ENCODE measurements around the gene ZNF367. TPM values are rescaled to one million over a fixed set of nuclear protein-coding genes. Genes with fewer than 3 reads are reported as not detected.

Gene ZNF367
- total RNA-seq, 1 donor from 2014 or later, result 22.1 TPM

DNA sequence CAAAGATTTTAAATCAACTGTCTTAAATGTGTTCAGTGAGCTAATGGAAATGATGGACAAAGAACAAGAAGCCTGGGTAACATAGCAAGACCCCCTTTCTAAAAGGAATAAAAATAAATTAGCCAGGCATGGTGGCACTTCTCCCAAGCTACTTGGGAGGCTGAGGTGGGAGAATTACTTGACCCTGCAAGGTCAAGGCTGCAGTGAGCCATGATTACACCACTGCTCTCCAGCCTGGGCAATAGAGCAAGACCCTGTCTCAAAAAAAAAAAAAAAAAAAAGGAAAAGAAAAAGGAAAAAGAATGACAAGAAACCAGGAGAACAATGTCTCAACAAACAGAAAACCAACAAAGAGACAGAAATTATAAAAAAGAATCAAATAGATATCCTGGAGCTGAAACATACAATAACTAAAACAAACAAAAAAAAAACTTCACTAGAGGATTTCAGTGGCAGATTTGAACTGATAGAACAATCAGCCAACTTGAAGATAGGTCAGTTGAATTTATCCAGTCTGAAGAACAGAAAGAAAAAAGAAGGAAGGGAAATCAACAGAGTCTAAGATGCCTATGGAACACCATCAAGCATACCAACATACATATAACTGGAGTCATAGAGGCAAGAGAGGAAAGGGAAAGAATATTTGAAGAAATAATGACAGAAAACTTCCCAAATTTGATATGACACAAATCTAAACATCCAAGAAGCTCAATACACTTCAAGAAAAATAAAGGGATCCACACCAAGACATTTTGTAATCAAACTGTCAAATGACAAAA, 17.8 kb downstream of the ZNF367 start:
- H3K36me3 Mint-ChIP-seq (ENCODE audit: low read depth), result peaks cover 37% of the 10 kb centered on the region

DNA sequence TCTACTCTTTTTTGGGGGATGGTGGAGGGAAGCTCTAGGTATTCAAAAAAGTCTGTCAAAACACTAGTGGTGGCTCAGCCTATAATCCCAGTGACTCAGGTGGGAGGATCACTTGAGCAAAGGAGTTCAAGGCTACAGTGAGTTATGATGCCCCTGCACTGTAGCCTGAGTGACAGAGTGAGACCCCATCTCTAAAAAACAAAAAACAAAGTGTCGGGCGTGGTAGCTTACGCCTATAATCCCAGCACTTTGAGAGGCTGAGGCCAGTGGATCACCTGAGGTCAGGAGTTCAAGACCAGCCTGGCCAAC, 18.9 kb downstream of the ZNF367 start:
- Mint-ChIP-seq H3K27me3 (no peaks in the 10 kb centered on the region), H3K9me3 (peaks cover 8% of the 10 kb centered on the region), H3K4me3 (peak overlapping the region; percentile 69), H3K36me3 (ENCODE audit: low read depth) (peaks cover 40% of the 10 kb centered on the region), H3K4me1 (peaks cover 32% of the 10 kb centered on the region), H3K27ac (peak overlapping the region; percentile 84)
- intact Hi-C loops (cut with micrococcal nuclease), result loop anchor here (2.0 kb wide), 1 partner anchor 14 kb away; no protein-coding TSS in a partner anchor
- no peak for DNase-seq

More for the DNA sequence above, 17.8 kb downstream of the ZNF367 start:
- peaks cover 8% of the 10 kb centered on the region for H3K9me3 Mint-ChIP-seq
- DNase-seq, result no peak
- intact Hi-C loops (cut with micrococcal nuclease), result no loop called here
- H3K4me1 Mint-ChIP-seq, result peaks cover 29% of the 10 kb centered on the region
- no peaks in the 10 kb centered on the region for H3K27me3 Mint-ChIP-seq
- H3K27ac Mint-ChIP-seq, result peak overlapping the region; percentile 42
- peak overlapping the region; percentile 69 for H3K4me3 Mint-ChIP-seq

DNA sequence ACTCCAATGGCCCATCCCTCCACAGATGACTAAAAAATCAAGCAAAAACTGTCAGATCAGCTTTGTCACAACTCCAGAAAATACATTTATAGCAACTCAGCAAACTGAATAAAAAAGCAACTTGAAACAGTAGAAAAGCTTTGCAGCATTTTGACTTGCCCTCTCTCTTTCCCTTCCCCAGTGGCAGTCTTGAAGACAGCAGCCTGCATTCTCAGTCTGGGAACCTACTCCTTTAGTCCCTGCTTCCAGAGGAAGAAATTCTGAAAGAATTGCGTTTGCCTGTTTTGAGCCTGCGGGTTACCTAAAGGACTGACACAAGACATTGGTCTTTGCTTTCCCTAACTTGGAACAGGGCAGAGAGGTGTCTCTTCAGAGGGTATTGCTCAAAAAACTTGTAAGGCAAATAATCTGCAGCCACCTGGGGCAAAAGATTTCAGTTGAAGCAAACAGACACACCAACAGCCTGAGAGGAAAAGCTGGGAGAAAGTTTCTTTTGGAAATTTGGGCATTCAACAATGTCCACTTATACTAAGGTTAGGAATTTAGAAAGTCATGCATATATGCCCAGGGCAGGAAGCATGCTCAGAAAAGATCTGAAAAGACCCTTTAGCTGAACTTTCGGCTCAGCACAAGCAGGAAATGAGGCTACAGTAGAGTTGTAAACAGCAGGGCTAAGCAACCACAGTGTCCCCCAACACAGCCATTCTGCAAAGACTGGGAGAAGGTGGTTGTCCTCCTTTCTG, 19.4 kb downstream of the ZNF367 start:
- Mint-ChIP-seq H3K27ac (peak overlapping the region; percentile 84), H3K4me3 (peak overlapping the region; percentile 69), H3K4me1 (peaks cover 32% of the 10 kb centered on the region), H3K36me3 (ENCODE audit: low read depth) (peaks cover 43% of the 10 kb centered on the region), H3K9me3 (peaks cover 8% of the 10 kb centered on the region), H3K27me3 (no peaks in the 10 kb centered on the region)
- intact Hi-C loops (cut with micrococcal nuclease), result loop anchor here (2.0 kb wide), 1 partner anchor 14 kb away; no protein-coding TSS in a partner anchor
- peak; percentile 72 for DNase-seq

DNA sequence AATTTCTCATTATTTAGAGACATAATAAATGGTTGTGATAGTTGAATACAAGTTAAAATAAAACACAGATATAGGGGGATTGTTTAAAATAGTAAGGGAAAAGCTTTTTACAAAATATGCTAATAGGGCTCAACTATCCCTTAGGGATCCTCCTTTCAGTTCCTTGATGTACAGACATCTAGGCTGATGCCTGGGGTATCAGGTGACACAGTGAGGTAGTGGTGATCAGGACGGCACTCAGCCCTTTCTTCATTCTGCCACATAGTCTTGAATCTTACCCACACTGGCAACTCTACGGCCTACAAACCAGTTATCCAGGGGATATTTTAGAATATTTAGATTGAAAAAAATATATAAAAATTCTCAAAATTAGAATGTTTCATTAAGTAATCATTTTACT, 22.2 kb downstream of the ZNF367 start:
- peaks cover 53% of the 10 kb centered on the region for H3K36me3 Mint-ChIP-seq (ENCODE audit: low read depth)
- H3K9me3 Mint-ChIP-seq, result peaks cover 7% of the 10 kb centered on the region
- intact Hi-C loops (cut with micrococcal nuclease), result no loop called here
- no peak overlapping the region for H3K27ac Mint-ChIP-seq
- H3K4me3 Mint-ChIP-seq, result no peak overlapping the region
- H3K27me3 Mint-ChIP-seq, result no peaks in the 10 kb centered on the region
- no peak for DNase-seq
- H3K4me1 Mint-ChIP-seq, result peaks cover 37% of the 10 kb centered on the region

DNA sequence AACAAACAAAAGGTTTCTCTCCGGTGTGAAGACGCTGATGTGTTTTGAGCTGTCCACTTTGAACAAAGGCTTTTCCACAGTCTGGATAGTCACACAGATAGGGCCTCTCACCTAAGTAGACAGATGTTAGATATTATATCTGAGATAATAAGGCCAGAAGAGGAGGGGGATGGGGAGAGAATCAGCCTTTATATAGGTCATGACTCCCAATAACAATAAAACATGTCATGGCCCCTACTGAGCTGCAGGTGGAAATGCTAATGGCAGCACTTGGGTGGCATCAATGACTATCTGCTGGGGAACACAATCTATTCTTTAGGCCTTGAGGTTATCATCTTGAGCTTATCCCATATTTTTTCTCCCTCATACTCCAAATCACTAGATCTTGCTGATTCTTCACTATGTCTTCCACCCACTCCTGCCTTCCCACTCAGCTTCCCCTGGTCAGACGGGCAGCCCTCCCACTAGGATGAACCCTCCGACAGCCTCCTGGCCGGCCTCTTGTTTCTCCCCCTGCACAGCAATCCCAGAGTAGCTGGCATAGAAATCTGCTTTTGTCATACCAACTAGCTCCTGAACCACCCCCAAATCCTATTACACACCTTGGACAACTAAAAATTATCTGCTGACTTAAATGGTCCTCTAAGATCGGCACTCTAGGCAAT, 23.2 kb downstream of the ZNF367 start:
- Mint-ChIP-seq H3K9me3 (no peaks in the 10 kb centered on the region), H3K27ac (no peak overlapping the region), H3K4me3 (no peak overlapping the region), H3K27me3 (no peaks in the 10 kb centered on the region), H3K4me1 (peaks cover 31% of the 10 kb centered on the region), H3K36me3 (ENCODE audit: low read depth) (peaks cover 52% of the 10 kb centered on the region)
- intact Hi-C loops (cut with micrococcal nuclease), result no loop called here
- DNase-seq, result no peak

DNA sequence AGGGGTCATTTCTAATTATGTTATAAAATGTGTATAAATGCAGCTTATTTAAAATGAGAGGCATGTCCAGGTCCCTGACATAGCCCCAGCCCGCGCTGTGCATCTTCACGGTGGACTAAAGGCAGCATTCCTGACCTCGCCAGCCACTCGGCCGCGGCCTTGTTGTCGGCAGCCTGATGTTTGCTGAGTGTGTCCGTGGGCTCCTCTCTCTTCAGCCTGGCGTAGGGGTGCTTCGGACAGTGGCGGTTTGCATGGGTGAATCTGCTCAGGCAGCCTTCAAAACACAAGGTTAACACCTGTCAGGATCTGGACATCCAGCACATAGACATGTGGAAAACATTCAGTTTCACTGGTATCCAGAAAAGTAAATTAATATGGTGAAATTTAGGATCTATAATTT, 25.9 kb downstream of the ZNF367 start:
- DNase-seq, result no peak
- no peaks in the 10 kb centered on the region for H3K9me3 Mint-ChIP-seq
- no peak overlapping the region for H3K4me3 Mint-ChIP-seq
- H3K27me3 Mint-ChIP-seq, result no peaks in the 10 kb centered on the region
- intact Hi-C loops (cut with micrococcal nuclease), result no loop called here
- peaks cover 15% of the 10 kb centered on the region for H3K4me1 Mint-ChIP-seq
- no peak overlapping the region for H3K27ac Mint-ChIP-seq
- H3K36me3 Mint-ChIP-seq (ENCODE audit: low read depth), result peaks cover 52% of the 10 kb centered on the region

DNA sequence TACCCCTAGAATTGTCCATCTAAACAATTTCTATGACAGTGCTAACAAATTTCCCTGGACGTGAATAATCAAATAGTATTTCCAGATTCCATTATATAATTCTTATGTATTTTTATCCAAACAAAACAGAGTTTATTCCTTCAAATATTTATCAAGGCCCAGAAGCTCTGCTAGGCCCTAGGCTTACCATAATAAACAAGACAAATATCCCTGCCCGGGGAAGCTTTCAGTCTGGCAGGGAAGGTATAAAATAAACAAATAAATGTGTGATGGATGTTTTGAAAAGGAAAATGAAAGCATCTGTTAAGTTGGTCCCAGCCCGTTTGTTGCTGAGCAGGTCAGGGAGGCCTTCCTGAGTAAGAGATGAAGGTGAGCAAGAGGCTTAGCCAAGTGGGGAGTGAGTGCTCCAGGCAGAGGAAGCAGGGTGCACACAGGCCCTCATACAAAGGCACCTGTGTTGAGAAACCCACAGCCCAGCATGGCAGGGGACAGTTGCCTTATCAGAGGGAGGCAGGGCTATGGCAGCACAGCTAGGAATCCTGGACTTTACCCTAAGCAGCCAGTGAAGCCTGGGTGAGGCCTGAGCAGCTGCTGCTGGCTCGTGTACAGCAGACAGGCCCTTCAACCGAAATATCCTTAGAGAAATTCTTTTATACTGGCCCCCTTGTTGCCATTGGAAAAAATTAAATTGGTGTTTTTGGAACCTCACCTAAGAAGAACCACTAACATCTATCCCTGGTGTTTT, 27.0 kb downstream of the ZNF367 start:
- intact Hi-C loops (cut with micrococcal nuclease), result no loop called here
- Mint-ChIP-seq H3K27me3 (no peaks in the 10 kb centered on the region), H3K4me3 (no peak overlapping the region), H3K9me3 (no peaks in the 10 kb centered on the region), H3K36me3 (ENCODE audit: low read depth) (peaks cover 57% of the 10 kb centered on the region), H3K4me1 (peaks cover 19% of the 10 kb centered on the region), H3K27ac (peak overlapping the region; percentile 67)
- peak; percentile 66 for DNase-seq

DNA sequence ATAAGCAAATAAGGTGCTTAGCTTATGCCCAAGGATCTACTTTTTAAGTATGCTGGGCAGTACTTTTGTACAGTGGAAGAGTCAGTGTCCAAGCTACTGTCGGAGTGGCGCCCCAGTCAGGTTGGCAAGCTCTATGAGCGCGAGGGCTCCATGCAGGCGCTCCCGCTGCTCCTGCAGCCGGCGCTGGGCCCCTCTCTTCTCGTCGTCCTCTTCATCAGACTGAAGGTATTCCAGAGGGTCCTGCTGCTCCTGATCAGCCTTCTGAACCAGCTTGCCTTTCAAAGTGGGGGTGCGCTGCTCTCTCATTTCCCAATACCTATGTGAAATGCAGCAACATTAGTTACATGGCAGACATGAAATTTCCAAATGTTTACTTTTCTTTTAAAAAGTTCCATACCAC, 30.0 kb downstream of the ZNF367 start:
- no peak overlapping the region for H3K4me3 Mint-ChIP-seq
- H3K36me3 Mint-ChIP-seq (ENCODE audit: low read depth), result peaks cover 54% of the 10 kb centered on the region
- no peaks in the 10 kb centered on the region for H3K27me3 Mint-ChIP-seq
- peaks cover 18% of the 10 kb centered on the region for H3K4me1 Mint-ChIP-seq
- H3K9me3 Mint-ChIP-seq, result no peaks in the 10 kb centered on the region
- no peak overlapping the region for H3K27ac Mint-ChIP-seq
- DNase-seq, result no peak
- intact Hi-C loops (cut with micrococcal nuclease), result no loop called here

DNA sequence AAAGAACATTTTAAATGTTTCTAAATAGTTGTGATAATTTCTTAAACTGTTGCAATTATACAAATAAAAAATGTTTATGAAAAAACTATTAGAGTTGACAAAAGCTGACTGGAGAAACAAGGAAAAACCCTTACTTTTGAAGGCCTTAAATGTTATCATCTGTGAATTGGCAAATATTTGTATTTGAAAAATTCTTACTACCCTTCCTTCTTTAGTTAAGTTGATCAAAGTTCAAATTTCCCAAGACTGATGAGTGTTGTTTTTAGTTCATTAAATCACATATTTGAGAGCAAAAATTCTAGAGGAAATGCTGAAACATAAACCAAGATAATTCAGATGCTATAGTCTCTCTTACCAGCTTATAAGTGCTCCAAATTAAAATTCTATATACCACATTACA, 32.0 kb downstream of the ZNF367 start:
- H3K4me3 Mint-ChIP-seq, result no peak overlapping the region
- DNase-seq, result no peak
- intact Hi-C loops (cut with micrococcal nuclease), result no loop called here
- peaks cover 43% of the 10 kb centered on the region for H3K36me3 Mint-ChIP-seq (ENCODE audit: low read depth)
- H3K4me1 Mint-ChIP-seq, result peaks cover 24% of the 10 kb centered on the region
- H3K9me3 Mint-ChIP-seq, result no peaks in the 10 kb centered on the region
- H3K27me3 Mint-ChIP-seq, result no peaks in the 10 kb centered on the region
- H3K27ac Mint-ChIP-seq, result no peak overlapping the region

DNA sequence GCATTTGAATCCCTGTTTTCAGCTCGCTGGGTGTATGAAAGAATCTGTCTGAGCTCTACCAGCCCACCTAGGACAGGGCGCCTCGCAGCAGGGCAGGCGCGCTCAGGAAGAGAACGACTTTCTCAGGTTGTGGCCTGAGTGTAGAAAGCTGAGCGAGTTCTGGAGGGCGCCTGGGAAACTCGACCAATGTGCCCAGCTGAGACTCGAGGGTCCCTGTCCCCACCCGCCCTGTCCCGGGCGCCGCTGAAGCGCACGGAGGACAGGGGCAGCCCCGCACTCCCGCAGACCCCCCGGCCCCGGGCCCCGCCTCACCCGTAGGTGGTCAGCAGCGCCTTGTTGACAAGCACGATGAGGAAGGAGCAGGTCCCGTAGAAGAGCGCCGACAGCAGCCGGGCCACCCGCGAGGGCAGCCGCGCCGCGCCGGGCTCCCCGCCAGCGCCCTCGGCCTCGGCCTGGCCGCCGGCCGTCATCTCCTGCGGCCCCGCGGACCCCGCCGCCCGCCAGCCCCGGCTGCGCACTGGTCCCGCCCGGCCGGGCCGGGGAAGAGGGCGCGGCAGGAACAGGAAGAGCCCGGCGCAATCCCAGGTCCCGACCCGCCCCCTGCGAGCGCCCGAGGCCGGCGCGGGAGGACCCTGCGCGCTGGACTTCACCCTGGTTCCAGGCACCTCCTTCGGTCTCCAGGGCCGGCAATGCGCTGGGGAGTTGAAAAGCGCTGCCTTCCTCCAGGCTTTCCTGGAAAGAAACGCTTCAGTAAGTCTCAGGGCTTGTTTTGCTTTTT, 34.8 kb downstream of the ZNF367 start, which contains the start of gene SLC35D2:
Gene SLC35D2 (minus strand): TSS at position 547 of the 778 bp plus-strand sequence. CDS start 77 bp downstream, at position 470.
- DNase-seq, result peak; percentile 77
- Mint-ChIP-seq H3K9me3 (no peaks in the 10 kb centered on the region), H3K4me3 (peak within 1 kb of the TSS; percentile 80), H3K27ac (peak within 1 kb of the TSS; percentile 60), H3K4me1 (peaks cover 23% of the 10 kb centered on the region), H3K27me3 (no peaks in the 10 kb centered on the region), H3K36me3 (ENCODE audit: low read depth) (peaks cover 29% of the 10 kb centered on the region)
- intact Hi-C loops (cut with micrococcal nuclease), result no loop called here

DNA sequence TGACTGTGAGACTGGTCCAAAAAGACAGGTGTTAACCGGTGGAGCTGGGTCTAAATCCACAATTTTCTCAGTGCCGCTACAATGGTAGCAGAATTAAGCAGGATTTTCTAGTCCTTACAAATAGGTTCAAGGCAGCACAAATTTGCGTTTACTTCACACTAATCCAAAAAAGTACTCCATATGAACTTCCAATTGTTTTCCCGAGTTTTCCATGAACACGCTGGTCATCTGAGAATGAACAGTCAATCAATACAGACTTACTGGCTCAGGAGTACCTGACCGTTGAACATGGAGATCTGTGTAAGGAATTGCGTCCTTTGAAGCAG, 35.4 kb downstream of the ZNF367 start:
- intact Hi-C loops (cut with micrococcal nuclease), result no loop called here

DNA sequence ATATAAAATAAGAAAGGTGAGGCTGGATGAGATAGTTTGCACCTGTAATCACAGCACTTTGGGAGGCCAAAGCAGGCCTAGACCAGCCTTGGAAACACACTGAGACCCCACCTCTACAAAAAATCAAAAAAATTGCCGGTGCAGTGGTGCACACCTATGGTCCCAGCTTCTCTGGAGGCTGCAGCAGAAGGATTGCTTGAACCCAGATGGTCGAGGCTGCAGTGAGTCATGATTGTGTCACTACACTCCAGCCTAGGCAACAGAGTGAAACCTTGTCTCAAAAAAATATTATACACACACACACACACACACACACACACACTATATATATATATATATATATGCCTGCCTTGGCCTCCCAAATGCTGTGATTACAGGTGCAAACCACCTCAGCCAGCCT, 36.0 kb downstream of the ZNF367 start:
- Mint-ChIP-seq H3K4me1 (peaks cover 23% of the 10 kb centered on the region), H3K4me3 (no peak overlapping the region), H3K27ac (no peak overlapping the region), H3K36me3 (ENCODE audit: low read depth) (peaks cover 24% of the 10 kb centered on the region), H3K9me3 (no peaks in the 10 kb centered on the region), H3K27me3 (no peaks in the 10 kb centered on the region)
- intact Hi-C loops (cut with micrococcal nuclease), result no loop called here
- no peak for DNase-seq

More for the DNA sequence above, 35.4 kb downstream of the ZNF367 start:
- Mint-ChIP-seq H3K9me3 (no peaks in the 10 kb centered on the region), H3K4me3 (peak overlapping the region; percentile 76), H3K27me3 (no peaks in the 10 kb centered on the region), H3K36me3 (ENCODE audit: low read depth) (peaks cover 25% of the 10 kb centered on the region), H3K27ac (no peak overlapping the region), H3K4me1 (peaks cover 23% of the 10 kb centered on the region)
- DNase-seq, result no peak

DNA sequence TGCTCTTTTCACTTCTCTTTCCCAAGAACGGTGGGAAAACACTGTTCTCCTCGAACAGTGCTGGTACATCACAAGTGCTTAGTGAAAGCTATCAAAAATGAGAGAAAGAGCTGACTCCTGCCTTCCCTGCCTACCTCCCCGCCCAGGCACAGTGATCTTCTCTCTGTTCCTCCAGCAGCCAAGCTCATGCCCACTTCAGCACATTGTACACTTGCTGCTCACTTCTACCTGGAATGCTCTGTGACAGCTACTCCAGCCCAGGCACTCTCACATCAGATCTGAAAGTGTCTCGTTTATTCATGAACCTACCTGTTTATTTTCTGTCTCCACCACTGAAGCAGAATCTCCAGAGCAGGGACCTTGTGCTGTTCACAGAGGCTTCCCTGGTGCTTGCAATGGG, 36.5 kb downstream of the ZNF367 start:
- no peak for DNase-seq
- intact Hi-C loops (cut with micrococcal nuclease), result no loop called here
- H3K4me3 Mint-ChIP-seq, result no peak overlapping the region
- no peaks in the 10 kb centered on the region for H3K27me3 Mint-ChIP-seq
- peaks cover 22% of the 10 kb centered on the region for H3K4me1 Mint-ChIP-seq
- no peak overlapping the region for H3K27ac Mint-ChIP-seq
- peaks cover 22% of the 10 kb centered on the region for H3K36me3 Mint-ChIP-seq (ENCODE audit: low read depth)
- no peaks in the 10 kb centered on the region for H3K9me3 Mint-ChIP-seq

Measured in activated CD4-positive, alpha-beta T cell treated with anti-CD3 and anti-CD28 coated beads, Interleukin-2, amount 10 ng/mL, durations not matched to agents 24 days and 14 days (primary cell).